Thyroid gland (tissue), 4 donors: ENCODE results near the gene PAPPA2.

ENCODE experiments used
- POLR2A ChIP-seq, 2 donors: fragments of 450-650 bp; IDR thresholded peaks; one replicate each; pipeline ENCODE4 v1.6.1; 2017; ENCODE audit warnings: antibody characterized with exemption in 2 of 2, mild to moderate bottlenecking in 2 of 2, moderate library complexity in 1 of 2
- TF ChIP-seq, protein P1 (sequence below), 6 experiments: fragments of 200-600 bp in 3 of 6; fragments of 450-650 bp in 3 of 6; sonication (generic) in 3 of 6; IDR thresholded peaks; one replicate each; pipeline ENCODE4 v1.5.1; 2016 to 2019; ENCODE audit warnings: antibody characterized with exemption in 6 of 6, mild to moderate bottlenecking in 2 of 6, inconsistent platforms in 1 of 6, moderate library complexity in 1 of 6

GRCh38 chr1:176774224-176774623 lies 311.2 kb downstream of the PAPPA2 start:
- no peak for TF ChIP-seq POLR2A (IDR thresholded peaks at IDR 0.05)
- TF ChIP-seq, protein P1, sequence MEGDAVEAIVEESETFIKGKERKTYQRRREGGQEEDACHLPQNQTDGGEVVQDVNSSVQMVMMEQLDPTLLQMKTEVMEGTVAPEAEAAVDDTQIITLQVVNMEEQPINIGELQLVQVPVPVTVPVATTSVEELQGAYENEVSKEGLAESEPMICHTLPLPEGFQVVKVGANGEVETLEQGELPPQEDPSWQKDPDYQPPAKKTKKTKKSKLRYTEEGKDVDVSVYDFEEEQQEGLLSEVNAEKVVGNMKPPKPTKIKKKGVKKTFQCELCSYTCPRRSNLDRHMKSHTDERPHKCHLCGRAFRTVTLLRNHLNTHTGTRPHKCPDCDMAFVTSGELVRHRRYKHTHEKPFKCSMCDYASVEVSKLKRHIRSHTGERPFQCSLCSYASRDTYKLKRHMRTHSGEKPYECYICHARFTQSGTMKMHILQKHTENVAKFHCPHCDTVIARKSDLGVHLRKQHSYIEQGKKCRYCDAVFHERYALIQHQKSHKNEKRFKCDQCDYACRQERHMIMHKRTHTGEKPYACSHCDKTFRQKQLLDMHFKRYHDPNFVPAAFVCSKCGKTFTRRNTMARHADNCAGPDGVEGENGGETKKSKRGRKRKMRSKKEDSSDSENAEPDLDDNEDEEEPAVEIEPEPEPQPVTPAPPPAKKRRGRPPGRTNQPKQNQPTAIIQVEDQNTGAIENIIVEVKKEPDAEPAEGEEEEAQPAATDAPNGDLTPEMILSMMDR (IDR thresholded peaks at IDR 0.05): no peak
